ENCODE data around the gene COMTD1. TPM values are rescaled to one million over a fixed set of nuclear protein-coding genes. Genes with fewer than 3 reads are reported as not detected.
"Not testable (repeated sequence)": the region's sequence is repeated elsewhere in the genome, so short reads cannot be mapped to it uniquely, and the experiment has no call there.

Gene COMTD1
- polyA plus RNA-seq, 1 experiment: 3.3 TPM

- Histone ChIP-seq H3K27me3 (ENCODE audit: control insufficient read depth, insufficient read depth, low read length) (no peaks in the 10 kb centered on the region), H3K4me3 (ENCODE audit: low read depth, low read length) (no peak overlapping the region), H3K36me3 (ENCODE audit: control insufficient read depth, insufficient read depth, low read length) (no peaks in the 10 kb centered on the region)
- TF ChIP-seq, protein P1, sequence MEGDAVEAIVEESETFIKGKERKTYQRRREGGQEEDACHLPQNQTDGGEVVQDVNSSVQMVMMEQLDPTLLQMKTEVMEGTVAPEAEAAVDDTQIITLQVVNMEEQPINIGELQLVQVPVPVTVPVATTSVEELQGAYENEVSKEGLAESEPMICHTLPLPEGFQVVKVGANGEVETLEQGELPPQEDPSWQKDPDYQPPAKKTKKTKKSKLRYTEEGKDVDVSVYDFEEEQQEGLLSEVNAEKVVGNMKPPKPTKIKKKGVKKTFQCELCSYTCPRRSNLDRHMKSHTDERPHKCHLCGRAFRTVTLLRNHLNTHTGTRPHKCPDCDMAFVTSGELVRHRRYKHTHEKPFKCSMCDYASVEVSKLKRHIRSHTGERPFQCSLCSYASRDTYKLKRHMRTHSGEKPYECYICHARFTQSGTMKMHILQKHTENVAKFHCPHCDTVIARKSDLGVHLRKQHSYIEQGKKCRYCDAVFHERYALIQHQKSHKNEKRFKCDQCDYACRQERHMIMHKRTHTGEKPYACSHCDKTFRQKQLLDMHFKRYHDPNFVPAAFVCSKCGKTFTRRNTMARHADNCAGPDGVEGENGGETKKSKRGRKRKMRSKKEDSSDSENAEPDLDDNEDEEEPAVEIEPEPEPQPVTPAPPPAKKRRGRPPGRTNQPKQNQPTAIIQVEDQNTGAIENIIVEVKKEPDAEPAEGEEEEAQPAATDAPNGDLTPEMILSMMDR (IDR thresholded peaks at IDR 0.05; ENCODE audit: insufficient read depth, low read depth, low read length): no peak
- ChIA-PET CTCF (interaction anchor here (1.7 kb wide), 1 partner anchor 33 kb away, joined by 3 read pairs; the partner anchor contains the start of gene COMTD1), POLR2A (interaction anchor here (0.7 kb wide), 1 partner anchor 7 kb away, joined by 15 read pairs; no protein-coding TSS in a partner anchor)
- DNase-seq (ENCODE audit: low read depth): no peak
Observed at GRCh38 chr10:75202321-75203045, 33.3 kb downstream of the COMTD1 start.

DNA sequence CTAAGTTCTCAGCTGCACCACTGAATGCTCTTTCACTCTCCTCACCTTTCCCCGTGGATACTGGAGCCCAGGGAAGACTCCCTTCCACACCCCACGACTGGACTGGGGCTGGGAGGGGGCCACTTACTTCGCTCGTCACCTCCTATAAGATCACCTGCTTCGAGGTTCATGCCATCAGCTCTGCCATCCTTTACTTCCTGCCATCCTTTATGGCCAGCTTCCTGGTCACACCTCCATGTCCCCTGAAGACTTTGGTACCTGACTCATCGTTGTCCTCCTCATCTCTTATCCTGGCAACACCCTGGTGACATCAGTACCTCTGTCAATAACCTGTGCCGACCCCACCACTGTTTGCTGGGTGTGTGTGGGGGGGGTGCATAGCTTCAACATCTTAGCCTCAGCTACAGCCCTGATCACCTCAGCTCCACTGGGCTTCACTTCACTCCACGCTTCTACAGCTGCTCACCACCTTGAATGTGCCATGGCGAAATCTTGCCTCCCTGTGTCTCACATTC lies 33.9 kb downstream of the COMTD1 start:
- TF ChIP-seq, protein P1 (IDR thresholded peaks at IDR 0.05; ENCODE audit: insufficient read depth, low read depth, low read length): no peak
- POLR2A ChIA-PET: no interaction called here
- Histone ChIP-seq H3K4me3 (ENCODE audit: low read depth, low read length) (no peak overlapping the region), H3K27me3 (ENCODE audit: control insufficient read depth, insufficient read depth, low read length) (no peaks in the 10 kb centered on the region), H3K36me3 (ENCODE audit: control insufficient read depth, insufficient read depth, low read length) (no peaks in the 10 kb centered on the region)
- CTCF ChIA-PET: interaction anchor here (1.7 kb wide), 1 partner anchor 34 kb away, joined by 3 read pairs; the partner anchor contains the start of gene COMTD1
- no peak for DNase-seq (ENCODE audit: low read depth)

GRCh38 chr10:75199949-75200348 lies 35.8 kb downstream of the COMTD1 start:
- POLR2A ChIA-PET; DNase-seq (ENCODE audit: low read depth); H3K4me3 ChIP-seq (ENCODE audit: low read depth, low read length); H3K27me3 ChIP-seq (ENCODE audit: control insufficient read depth, insufficient read depth, low read length); H3K36me3 ChIP-seq (ENCODE audit: control insufficient read depth, insufficient read depth, low read length): not testable (repeated sequence)
- CTCF ChIA-PET: interaction anchor here (0.7 to 1.8 kb wide), 2 partner anchors 12 to 31 kb away, joined by 3 to 5 read pairs; no protein-coding TSS in a partner anchor

DNA sequence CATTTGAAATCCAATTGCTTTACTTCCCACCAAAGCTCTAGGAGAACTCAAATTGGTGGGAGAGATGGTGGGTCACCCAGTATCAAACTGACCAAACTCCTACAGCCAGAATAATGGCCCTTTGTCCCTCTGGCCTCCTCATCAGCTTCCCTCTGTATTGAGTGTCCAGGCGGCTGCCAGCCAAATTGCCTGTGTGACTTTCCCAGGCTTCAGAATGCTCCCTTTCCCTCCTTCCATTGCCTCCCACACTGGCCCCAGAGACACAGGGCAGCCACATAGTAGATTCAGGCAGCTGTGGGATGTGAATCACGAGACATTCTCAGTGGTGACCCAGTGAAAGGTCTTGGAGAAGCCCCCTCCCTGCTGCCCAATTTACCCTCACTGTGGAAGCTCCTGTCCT lies 37.9 kb downstream of the COMTD1 start:
- Histone ChIP-seq H3K4me3 (ENCODE audit: low read depth, low read length) (no peak overlapping the region), H3K36me3 (ENCODE audit: control insufficient read depth, insufficient read depth, low read length) (no peaks in the 10 kb centered on the region), H3K27me3 (ENCODE audit: control insufficient read depth, insufficient read depth, low read length) (no peaks in the 10 kb centered on the region)
- TF ChIP-seq, protein P1 (IDR thresholded peaks at IDR 0.05; ENCODE audit: insufficient read depth, low read depth, low read length): no peak
- CTCF ChIA-PET: interaction anchor here (1.1 to 1.5 kb wide), 3 partner anchors 10 to 32 kb away, joined by 3 to 5 read pairs (median 4); no protein-coding TSS in a partner anchor
- DNase-seq (ENCODE audit: low read depth): no peak
- POLR2A ChIA-PET: no interaction called here

DNA sequence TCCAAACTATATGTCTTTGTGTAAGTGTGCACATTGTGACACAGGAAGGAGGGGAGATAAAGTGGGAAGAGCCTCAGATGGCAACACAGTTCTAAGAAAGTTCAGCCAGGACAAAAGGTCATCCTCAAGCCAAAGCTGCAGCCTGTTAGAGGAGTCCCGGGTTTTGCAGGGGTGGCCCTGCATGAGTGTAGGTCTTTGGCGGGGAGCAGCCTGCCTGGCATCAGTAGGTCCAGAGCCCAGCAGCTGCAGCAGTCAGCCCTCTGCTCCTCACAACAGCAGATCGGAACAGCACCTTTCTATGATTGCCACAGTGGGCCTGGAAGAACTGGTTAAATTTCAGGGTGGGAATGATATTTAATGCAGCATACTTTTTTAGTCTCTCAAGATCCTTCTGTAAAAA lies 38.7 kb downstream of the COMTD1 start:
- TF ChIP-seq, protein P1 (IDR thresholded peaks at IDR 0.05; ENCODE audit: insufficient read depth, low read depth, low read length): no peak
- Histone ChIP-seq H3K27me3 (ENCODE audit: control insufficient read depth, insufficient read depth, low read length) (no peaks in the 10 kb centered on the region), H3K36me3 (ENCODE audit: control insufficient read depth, insufficient read depth, low read length) (no peaks in the 10 kb centered on the region; the same call in 1 of the 2 replicates), H3K4me3 (ENCODE audit: low read depth, low read length) (no peak overlapping the region)
- ChIA-PET CTCF (interaction anchor here (0.7 to 1.5 kb wide), 3 partner anchors 9 to 88 kb away, joined by 3 to 4 read pairs (median 4); no protein-coding TSS in a partner anchor), POLR2A (no interaction called here)
- DNase-seq (ENCODE audit: low read depth): no peak
